Ovary (tissue), 3 donors: Measurements from ENCODE around the gene ASB16.

Source experiments
- POLR2A ChIP-seq: fragments of 450-650 bp; IDR thresholded peaks from one replicate; pipeline ENCODE4 v1.6.1; 2017; ENCODE audit warnings: antibody characterized with exemption, mild to moderate bottlenecking, moderate library complexity
- TF ChIP-seq, protein P1 (sequence below), 3 donors: fragments of 450-650 bp in 2 of 3; fragments of 200-600 bp in 1 of 3; IDR thresholded peaks; one replicate each; pipeline versions ENCODE4 v1.5.1 to v1.8.0; 2016 to 2022; ENCODE audit warnings: antibody characterized with exemption in 3 of 3, mild to moderate bottlenecking in 1 of 3
- donor health status: DM: no; HTN: no; CAD: no.

DNA sequence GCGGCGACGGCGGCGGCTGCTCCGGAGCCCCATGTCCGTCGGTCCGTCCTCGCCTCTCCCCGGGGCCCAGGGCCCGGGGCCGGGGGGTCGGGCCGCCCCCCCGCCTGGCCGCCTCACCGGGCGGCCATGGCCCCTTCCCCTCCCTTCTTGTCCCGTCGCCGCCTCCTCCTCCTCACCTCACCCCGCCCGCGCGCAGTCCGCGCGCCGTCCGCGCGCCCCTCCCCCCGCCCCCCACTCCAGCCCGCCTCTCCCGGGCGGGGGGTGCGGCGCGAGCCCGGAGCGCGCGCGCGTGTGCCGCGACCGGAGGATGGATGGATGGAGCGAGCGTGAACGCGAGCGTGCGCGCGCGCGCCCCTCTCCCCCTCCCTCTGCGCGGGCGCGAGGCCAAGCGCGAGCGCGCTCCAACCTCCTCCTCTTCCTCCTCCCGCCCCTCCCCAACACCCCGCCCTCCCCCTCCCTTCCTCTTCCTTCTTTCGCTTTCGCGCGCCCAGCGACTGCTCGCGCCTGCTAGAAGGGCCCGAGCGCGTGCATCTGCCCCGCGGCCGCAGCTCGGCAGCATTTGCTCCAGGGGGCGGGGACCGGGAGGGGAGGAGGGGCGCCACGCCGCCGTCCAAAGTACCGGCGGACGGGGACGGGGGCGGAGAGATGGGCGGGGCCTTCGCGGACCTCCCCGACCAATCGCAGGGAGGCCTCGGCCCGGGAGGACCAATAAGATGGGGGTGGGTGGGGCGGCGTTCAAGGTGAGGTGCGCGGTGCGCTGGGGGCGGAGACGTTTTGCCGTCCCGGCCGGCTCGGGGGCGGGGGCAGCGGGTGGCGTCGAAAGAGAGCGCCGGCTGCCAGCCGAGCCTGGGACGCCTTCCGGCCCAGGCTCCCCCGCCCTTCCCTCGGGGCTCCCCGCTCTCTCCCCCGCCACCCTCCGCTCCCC lies 29.3 kb downstream of the ASB16 start, which contains the start of gene ATXN7L3:
- TF ChIP-seq, protein P1, sequence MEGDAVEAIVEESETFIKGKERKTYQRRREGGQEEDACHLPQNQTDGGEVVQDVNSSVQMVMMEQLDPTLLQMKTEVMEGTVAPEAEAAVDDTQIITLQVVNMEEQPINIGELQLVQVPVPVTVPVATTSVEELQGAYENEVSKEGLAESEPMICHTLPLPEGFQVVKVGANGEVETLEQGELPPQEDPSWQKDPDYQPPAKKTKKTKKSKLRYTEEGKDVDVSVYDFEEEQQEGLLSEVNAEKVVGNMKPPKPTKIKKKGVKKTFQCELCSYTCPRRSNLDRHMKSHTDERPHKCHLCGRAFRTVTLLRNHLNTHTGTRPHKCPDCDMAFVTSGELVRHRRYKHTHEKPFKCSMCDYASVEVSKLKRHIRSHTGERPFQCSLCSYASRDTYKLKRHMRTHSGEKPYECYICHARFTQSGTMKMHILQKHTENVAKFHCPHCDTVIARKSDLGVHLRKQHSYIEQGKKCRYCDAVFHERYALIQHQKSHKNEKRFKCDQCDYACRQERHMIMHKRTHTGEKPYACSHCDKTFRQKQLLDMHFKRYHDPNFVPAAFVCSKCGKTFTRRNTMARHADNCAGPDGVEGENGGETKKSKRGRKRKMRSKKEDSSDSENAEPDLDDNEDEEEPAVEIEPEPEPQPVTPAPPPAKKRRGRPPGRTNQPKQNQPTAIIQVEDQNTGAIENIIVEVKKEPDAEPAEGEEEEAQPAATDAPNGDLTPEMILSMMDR (IDR thresholded peaks at IDR 0.05) = no peak
- no peak for TF ChIP-seq POLR2A
